ENCODE measurements around the gene VSIR. TPM values are rescaled to one million over a fixed set of nuclear protein-coding genes. Genes with fewer than 3 reads are reported as not detected.
A peak's percentile ranks its signal among the peaks of the same experiment; 100 is the strongest.

VSIR gene
- polyA plus RNA-seq, 3 donors from 2014 or later = 183 to 376 (median 274) TPM

DNA sequence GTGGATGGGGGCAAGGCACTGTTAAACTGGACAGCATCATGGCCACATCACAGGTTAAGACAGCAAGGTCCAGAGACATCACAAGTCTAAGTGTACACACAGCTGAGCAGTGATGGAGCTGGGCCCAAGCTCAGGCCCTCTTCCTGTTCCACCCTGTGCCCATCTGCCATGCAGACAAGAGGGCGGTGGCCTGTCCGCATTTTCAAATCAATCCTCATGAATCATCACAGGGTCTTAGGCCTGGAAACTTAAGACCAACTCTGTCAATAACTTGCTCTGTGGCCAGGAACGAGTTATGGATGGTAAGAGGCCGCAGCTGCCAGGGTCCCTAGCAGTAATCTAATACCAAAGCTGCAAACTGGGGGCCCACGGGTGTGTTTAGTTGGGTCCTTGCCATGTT is 56.9 kb downstream of the VSIR start:
- Mint-ChIP-seq H3K4me1 (peaks cover 27% of the 10 kb centered on the region in 2 donors), H3K27ac (no peak overlapping the region), H3K4me3 (no peak overlapping the region), H3K36me3 (no peaks in the 10 kb centered on the region), H3K9me3 (no peaks in the 10 kb centered on the region), H3K27me3 (ENCODE audit: low read depth in 3 of 3) (no peaks in the 10 kb centered on the region)
- DNase-seq = no peak

- peak overlapping the region in 1 of 6 donors; percentile 55 for H3K27ac Mint-ChIP-seq
- H3K27me3 Mint-ChIP-seq (ENCODE audit: low read depth in 3 of 3) = no peaks in the 10 kb centered on the region
- peaks cover 27% of the 10 kb centered on the region in 2 donors for H3K4me1 Mint-ChIP-seq
- DNase-seq = no peak
- H3K9me3 Mint-ChIP-seq = no peaks in the 10 kb centered on the region
- no peaks in the 10 kb centered on the region for H3K36me3 Mint-ChIP-seq
- H3K4me3 Mint-ChIP-seq = no peak overlapping the region
Observed at GRCh38 chr10:71715860-71716259, 57.5 kb downstream of the VSIR start.

DNA sequence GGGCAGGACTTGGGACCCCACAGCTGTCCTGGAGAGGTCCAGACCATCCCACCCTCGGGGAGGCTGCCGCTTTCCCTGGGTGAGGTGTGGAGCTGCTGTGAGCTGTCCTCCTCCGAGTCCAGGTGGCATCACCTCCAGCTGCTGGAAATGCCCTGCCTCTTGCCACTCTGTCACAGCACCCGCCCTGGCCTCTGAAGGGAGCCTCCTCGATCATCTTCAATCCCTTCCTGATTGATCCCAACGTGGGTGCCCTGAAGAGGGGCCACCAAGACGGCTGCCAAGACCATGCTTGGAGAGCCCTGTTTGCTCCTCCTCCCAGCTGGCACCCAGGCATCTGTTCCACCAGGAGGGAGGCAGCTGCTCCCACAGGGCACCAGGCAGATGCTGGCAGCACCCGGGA is 58.3 kb downstream of the VSIR start:
- Mint-ChIP-seq H3K4me1 (peaks cover 27% of the 10 kb centered on the region in 2 donors), H3K9me3 (no peaks in the 10 kb centered on the region), H3K4me3 (no peak overlapping the region), H3K36me3 (no peaks in the 10 kb centered on the region), H3K27ac (peak overlapping the region in 1 of 6 donors; percentile 64), H3K27me3 (ENCODE audit: low read depth in 3 of 3) (no peaks in the 10 kb centered on the region)
- DNase-seq = no peak

- H3K4me1 Mint-ChIP-seq = peaks cover 27% of the 10 kb centered on the region in 2 donors
- no peaks in the 10 kb centered on the region for H3K27me3 Mint-ChIP-seq (ENCODE audit: low read depth in 3 of 3)
- peak overlapping the region in 4 of 5 donors; percentile 10 to 87 (median 58) for H3K4me3 Mint-ChIP-seq
- no peak for DNase-seq
- peak overlapping the region in 5 of 6 donors; percentile 69 to 99 (median 79) for H3K27ac Mint-ChIP-seq
- H3K9me3 Mint-ChIP-seq = no peaks in the 10 kb centered on the region
- H3K36me3 Mint-ChIP-seq = no peaks in the 10 kb centered on the region
Observed at GRCh38 chr10:71714592-71714991, 58.7 kb downstream of the VSIR start.

- Mint-ChIP-seq H3K27me3 (ENCODE audit: low read depth in 3 of 3) (no peaks in the 10 kb centered on the region), H3K9me3 (no peaks in the 10 kb centered on the region), H3K27ac (peak overlapping the region; percentile 28 to 99 (median 76)), H3K36me3 (no peaks in the 10 kb centered on the region), H3K4me3 (peak overlapping the region; percentile 10 to 87 (median 50)), H3K4me1 (peaks cover 27% of the 10 kb centered on the region in 2 donors)
- DNase-seq = no peak
Observed at GRCh38 chr10:71714031-71714410, 59.3 kb downstream of the VSIR start.

GRCh38 chr10:71713135-71714030 is 59.9 kb downstream of the VSIR start:
- H3K4me3 Mint-ChIP-seq = peak overlapping the region; percentile 21 to 87 (median 55)

DNA sequence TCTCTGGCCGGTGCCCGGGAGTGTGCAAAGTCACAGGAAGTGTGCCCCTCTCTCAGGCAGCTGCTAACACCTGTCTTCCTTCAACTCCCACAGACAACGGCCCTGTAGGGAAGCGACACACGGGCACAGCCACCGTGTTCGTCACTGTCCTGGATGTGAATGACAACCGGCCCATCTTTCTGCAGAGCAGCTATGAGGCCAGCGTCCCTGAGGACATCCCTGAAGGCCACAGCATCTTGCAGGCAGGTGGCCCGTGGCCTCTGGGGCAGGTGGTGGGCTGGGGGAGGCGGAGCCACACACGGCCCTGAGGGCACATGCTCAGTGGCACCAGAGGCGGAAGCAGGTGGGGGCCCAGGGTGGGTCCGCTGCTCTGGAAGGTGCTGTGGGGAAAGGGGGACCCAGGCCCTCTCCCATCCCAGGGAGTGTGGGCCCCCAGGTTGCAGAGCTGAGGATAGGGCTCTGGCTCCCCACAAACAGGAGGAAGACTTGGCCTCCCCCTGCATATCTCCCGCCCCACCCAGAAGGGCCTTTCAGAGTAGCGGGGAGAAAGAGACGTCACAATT is 60.7 kb downstream of the VSIR start:
- Mint-ChIP-seq H3K4me3 (peak overlapping the region in 2 of 5 donors; percentile 55 to 87), H3K9me3 (no peaks in the 10 kb centered on the region), H3K36me3 (no peaks in the 10 kb centered on the region), H3K4me1 (peaks cover 33 to 35% of the 10 kb centered on the region in 2 donors), H3K27ac (peak overlapping the region; percentile 74 to 99 (median 84)), H3K27me3 (ENCODE audit: low read depth in 3 of 3) (no peaks in the 10 kb centered on the region)
- DNase-seq = no peak

More at GRCh38 chr10:71713135-71714030, 59.9 kb downstream of the VSIR start:
- H3K36me3 Mint-ChIP-seq = no peaks in the 10 kb centered on the region
- peaks cover 27 to 28% of the 10 kb centered on the region in 2 donors for H3K4me1 Mint-ChIP-seq
- peak overlapping the region; percentile 74 to 99 (median 84) for H3K27ac Mint-ChIP-seq
- peak in 1 of 3 donors; percentile 53 for DNase-seq
- H3K27me3 Mint-ChIP-seq (ENCODE audit: low read depth in 3 of 3) = no peaks in the 10 kb centered on the region
- H3K9me3 Mint-ChIP-seq = no peaks in the 10 kb centered on the region

- H3K4me1 Mint-ChIP-seq = peaks cover 36% of the 10 kb centered on the region in 2 donors
- H3K9me3 Mint-ChIP-seq = no peaks in the 10 kb centered on the region
- H3K27ac Mint-ChIP-seq = peak overlapping the region; percentile 39 to 99 (median 69)
- no peaks in the 10 kb centered on the region for H3K36me3 Mint-ChIP-seq
- H3K27me3 Mint-ChIP-seq (ENCODE audit: low read depth in 3 of 3) = no peaks in the 10 kb centered on the region
- no peak for DNase-seq
- peak overlapping the region in 1 of 5 donors; percentile 29 for H3K4me3 Mint-ChIP-seq
Observed at GRCh38 chr10:71712170-71712569, 61.1 kb downstream of the VSIR start.

GRCh38 chr10:71711052-71711623 is 62.2 kb downstream of the VSIR start:
- Mint-ChIP-seq H3K27me3 (ENCODE audit: low read depth in 3 of 3) (peaks cover 0 to 3% (median 0%) of the 10 kb centered on the region in 3 donors), H3K36me3 (no peaks in the 10 kb centered on the region), H3K27ac (peak overlapping the region in 3 of 6 donors; percentile 39 to 99 (median 97)), H3K4me1 (peaks cover 36% of the 10 kb centered on the region in 2 donors), H3K4me3 (no peak overlapping the region), H3K9me3 (no peaks in the 10 kb centered on the region)
- no peak for DNase-seq

DNA sequence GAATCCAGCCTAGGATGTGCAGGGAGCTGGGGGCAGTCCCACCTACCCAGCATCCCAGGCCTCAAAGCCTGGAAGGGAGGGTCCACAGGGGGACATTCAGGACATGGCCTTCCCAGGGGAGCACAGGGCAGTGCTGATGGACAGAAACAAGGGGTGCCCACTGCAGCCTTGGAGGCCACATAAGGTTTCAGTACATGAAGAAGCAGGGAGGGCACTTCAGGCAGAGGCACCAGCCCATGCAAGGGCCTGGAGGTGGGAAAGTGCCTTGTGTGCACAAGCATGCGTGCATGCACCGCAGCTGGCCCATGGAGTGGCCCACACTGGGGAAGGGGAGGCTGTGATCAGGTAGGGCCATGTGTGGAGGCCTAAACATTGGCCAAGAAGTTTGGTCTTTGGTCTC is 62.8 kb downstream of the VSIR start:
- Mint-ChIP-seq H3K27me3 (ENCODE audit: low read depth in 3 of 3) (peaks cover 0 to 3% (median 0%) of the 10 kb centered on the region in 3 donors), H3K27ac (no peak overlapping the region), H3K4me1 (peaks cover 36% of the 10 kb centered on the region in 2 donors), H3K36me3 (no peaks in the 10 kb centered on the region), H3K9me3 (no peaks in the 10 kb centered on the region), H3K4me3 (no peak overlapping the region)
- no peak for DNase-seq

- Mint-ChIP-seq H3K27ac (peak overlapping the region in 5 of 6 donors; percentile 11 to 66 (median 52)), H3K4me1 (peaks cover 30 to 32% of the 10 kb centered on the region in 2 donors), H3K9me3 (no peaks in the 10 kb centered on the region), H3K4me3 (no peak overlapping the region), H3K27me3 (ENCODE audit: low read depth in 3 of 3) (peaks cover 0 to 3% (median 0%) of the 10 kb centered on the region in 3 donors), H3K36me3 (no peaks in the 10 kb centered on the region)
- DNase-seq = no peak
Observed at GRCh38 chr10:71708897-71709882, 64.1 kb downstream of the VSIR start.

DNA sequence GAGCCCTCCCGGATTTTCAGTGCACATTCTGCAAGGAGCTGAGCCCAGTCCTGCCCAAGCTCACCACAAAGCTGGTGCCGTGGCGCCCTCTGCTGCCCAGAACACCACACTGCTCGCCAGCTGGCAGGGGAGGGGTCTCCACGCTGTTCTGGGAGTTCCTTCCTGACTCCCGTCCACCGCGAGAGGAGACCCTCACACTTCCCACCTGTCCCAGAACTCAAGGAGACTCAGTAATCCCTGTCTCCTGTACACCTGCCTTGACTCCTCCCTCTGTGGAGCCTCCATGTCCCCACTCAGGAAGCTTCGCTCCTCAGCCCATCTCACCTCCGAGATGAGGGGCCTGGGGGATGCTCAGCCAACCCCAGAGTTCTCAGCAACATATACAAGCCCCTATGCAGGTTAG is 65.0 kb downstream of the VSIR start:
- DNase-seq = peak; percentile 59 to 69 (median 61)
- H3K4me1 Mint-ChIP-seq = peaks cover 21 to 23% of the 10 kb centered on the region in 2 donors
- no peak overlapping the region for H3K27ac Mint-ChIP-seq
- H3K36me3 Mint-ChIP-seq = no peaks in the 10 kb centered on the region
- H3K4me3 Mint-ChIP-seq = no peak overlapping the region
- H3K27me3 Mint-ChIP-seq (ENCODE audit: low read depth in 3 of 3) = peaks cover 0 to 3% (median 0%) of the 10 kb centered on the region in 3 donors
- no peaks in the 10 kb centered on the region for H3K9me3 Mint-ChIP-seq

DNA sequence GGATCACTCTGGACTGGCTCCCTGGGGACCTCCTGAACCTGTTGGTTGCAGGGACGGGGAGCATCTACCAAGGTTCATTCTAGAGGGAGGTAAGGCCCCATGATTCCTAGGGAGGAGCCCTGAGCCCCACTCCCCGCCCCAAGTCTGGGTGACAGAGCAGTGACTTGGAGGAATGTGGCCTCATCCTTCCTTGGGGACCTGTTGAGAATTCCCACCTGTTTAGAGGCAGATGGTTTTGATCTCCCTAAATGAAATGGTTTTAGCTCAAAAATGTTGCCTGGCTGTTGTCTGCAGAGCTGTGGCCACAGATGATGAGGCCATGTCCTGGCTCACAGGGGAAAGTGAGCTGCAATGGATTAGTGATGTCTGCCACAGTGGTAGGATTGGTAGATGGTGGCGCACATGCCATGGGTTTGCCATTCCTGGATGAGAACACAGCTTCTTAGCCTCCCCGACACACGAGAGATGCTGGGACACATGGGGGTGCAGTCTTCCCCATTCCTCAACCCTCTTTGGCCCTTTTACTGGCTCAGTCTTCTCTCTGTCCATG is 66.0 kb downstream of the VSIR start:
- H3K4me1 Mint-ChIP-seq = peaks cover 15 to 17% of the 10 kb centered on the region in 2 donors
- H3K36me3 Mint-ChIP-seq = no peaks in the 10 kb centered on the region
- H3K27ac Mint-ChIP-seq = peak overlapping the region in 2 of 6 donors; percentile 59 to 77
- DNase-seq = no peak
- H3K4me3 Mint-ChIP-seq = no peak overlapping the region
- H3K9me3 Mint-ChIP-seq = no peaks in the 10 kb centered on the region
- peaks cover 0 to 3% (median 0%) of the 10 kb centered on the region in 3 donors for H3K27me3 Mint-ChIP-seq (ENCODE audit: low read depth in 3 of 3)

All from immature natural killer cell (primary cell).